Renal cortex interstitium (tissue), 11 donors: ENCODE measurements around the gene PTPRT. TPM values are rescaled to one million over a fixed set of nuclear protein-coding genes. Genes with fewer than 3 reads are reported as not detected.

ENCODE experiments used
- DNase-seq, 11 donors: peaks; one replicate each; pipeline ENCODE4 v3.0.0-alpha.2; 2013; ENCODE audit warnings: low read depth in 9 of 11, low spot score in 4 of 11; ENCODE audit errors: extremely low read depth in 1 of 11
- polyA plus RNA-seq, 3 donors: library from polyadenylated mRNA; unstranded; fragments of 120-200 nt; gene quantifications; one replicate each; pipeline ENCODE4 v1.2.1, GENCODE V29; 2013; ENCODE audit not compliant: insufficient read length in 3 of 3

The PTPRT gene
- polyA plus RNA-seq, 3 donors, result 0.78 to 1.0 (median 0.86) TPM

DNA sequence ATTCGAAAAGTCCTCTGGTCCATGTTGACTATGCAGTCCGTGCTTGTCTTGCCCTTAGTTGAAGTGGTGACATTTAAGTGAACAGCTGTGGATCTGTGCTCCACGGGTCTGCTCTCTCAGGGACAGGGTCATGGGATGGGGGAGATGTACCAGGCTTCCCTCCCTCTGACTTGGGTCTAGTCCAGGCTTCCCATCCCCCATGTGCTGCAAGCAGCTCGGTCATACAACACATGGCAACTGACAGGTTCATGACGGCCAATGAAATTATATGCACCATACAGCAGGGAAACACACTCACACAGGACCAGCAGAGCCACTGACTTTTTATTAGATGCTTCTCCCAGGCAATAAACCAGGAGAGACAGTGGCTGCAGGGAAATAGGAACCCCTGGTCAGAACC is 201.4 kb downstream of the PTPRT start:
- no peak for DNase-seq

DNA sequence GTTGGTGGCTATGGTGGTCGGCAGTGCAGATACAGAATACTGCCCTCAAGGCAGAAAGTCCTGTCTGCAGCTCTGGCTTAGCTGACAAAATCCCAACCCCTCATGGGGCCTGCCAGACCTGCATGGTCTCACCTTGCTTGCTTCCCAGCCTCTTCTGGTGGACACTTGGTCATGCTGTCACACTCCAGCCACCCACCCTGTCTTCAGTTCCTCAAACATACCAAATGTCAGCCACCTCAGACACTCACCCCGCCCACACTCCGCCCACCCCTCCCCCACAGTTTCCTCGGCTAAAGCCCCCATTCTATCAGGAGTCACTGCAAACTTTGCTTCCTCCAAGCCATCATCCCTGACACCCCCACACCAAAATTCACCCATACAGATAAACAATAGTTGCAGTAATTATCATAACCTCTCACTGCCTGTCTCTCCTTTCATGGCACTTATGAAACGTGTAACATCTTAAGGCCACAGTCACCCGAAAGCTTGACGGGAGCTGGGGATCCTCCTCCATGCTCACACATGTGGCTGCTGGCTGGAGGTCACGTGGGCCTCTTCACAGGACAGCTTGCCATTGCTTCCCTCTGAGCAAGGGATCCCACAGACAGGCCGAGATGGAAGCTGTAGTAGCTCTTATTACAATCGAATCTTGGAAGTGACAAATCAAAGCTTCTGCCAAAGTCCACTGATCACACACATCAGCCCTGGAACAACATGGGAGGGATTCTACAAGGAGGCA is 202.2 kb downstream of the PTPRT start:
- no peak for DNase-seq

DNA sequence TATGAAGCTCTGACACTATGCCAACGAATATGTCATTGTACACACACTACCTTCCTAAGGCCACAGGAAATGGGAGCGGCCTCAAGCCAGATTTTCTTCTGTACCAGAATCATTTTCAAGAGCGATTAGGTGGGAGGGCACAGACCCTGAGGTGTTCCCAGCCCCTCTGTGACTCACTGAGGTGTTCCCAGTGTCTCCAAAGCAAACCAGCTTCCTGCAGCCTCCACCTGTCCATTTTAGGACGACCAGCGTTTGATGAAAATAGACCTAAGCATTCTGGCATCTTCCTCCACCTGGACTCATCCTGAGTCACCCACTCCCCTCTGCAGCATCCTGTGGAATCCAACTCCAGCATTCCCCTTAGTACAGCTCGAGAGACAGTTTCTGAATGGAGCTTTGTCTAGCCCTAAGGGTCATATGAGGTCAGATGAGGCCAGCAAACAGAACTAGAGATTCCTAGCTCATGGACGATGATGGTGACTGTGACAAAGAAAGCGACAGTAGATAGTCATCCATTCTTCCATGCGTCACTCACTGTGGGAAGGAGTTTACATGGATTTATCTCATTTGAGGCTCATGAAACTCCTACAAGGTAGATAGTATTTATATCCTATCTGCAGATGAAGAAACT is 203.4 kb downstream of the PTPRT start:
- no peak for DNase-seq

DNA sequence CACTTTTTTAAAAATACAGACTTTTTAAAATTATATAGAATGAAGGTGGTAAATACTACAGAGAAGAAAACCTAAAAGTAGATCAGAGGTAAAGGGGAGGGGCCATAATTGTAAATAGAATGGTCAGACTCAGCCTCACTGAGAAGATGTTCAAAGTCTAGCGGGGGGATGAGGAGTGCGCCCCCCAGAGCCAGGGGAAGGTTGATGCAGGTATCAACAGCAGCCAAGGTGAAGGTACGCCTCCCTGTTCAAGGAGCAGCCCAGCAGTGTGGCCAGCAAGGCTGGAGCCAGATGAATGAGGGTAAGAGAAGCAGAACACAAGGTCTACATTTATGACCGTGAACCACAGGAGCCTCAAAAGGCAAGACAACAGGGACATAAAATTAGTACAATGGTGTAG is 204.1 kb downstream of the PTPRT start:
- no peak for DNase-seq

DNA sequence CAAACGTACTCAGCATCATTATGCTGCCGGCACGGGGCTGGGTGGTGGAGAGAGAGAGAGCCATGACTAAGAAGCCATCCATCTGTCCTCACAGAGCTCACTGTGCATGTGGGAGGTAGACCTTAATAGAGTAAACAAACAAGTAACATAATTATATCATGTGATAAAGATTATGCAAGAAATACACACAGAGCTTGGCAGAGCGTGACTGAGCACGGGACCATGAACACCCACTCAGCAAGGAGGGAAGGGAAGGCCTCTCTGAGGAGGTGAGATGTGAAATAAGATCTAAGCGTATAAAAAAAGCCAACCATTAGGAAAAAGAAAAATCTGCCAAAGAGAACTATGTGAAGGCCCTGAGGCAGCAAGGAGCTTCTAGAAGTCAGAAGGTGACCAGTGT is 207.5 kb downstream of the PTPRT start:
- DNase-seq, result no peak

DNA sequence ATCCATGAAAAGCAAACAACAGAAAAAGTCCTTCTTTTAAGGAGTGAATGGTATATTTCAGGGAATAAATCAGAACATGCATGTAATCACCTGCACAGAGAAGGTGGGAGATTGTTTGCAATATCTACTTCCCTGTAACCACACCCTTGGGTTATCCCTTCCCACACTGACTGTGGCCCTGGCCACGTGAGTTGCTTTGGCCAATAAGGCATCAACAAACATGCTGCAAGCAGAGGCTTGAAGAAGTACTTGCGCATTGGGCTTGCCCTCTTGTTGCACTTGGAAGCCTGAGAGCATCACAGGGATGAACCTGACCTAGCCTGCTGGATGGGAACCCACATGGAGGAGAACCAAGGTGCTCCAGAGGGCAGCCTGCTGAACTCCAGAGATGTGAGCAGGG is 208.5 kb downstream of the PTPRT start:
- no peak for DNase-seq

DNA sequence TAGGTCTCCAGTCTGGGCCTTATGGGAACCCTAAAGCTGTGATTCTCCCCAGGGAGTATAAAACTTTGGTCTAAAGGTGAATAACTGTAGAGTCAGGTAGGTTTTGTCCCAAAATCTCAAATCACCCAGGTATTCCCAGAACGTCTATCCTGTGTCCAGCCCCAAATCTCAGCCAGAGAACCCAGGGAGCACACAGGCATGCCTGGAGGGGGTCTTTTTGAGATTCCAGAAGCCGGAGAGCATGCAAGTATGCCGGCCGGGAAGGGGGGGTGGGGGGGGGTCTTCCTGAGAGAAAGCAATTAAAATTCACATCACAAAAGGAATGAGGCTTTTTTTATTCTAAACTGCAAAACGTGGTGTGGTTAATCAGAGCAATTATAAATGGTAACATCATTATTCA is 210.0 kb downstream of the PTPRT start:
- DNase-seq, result no peak

DNA sequence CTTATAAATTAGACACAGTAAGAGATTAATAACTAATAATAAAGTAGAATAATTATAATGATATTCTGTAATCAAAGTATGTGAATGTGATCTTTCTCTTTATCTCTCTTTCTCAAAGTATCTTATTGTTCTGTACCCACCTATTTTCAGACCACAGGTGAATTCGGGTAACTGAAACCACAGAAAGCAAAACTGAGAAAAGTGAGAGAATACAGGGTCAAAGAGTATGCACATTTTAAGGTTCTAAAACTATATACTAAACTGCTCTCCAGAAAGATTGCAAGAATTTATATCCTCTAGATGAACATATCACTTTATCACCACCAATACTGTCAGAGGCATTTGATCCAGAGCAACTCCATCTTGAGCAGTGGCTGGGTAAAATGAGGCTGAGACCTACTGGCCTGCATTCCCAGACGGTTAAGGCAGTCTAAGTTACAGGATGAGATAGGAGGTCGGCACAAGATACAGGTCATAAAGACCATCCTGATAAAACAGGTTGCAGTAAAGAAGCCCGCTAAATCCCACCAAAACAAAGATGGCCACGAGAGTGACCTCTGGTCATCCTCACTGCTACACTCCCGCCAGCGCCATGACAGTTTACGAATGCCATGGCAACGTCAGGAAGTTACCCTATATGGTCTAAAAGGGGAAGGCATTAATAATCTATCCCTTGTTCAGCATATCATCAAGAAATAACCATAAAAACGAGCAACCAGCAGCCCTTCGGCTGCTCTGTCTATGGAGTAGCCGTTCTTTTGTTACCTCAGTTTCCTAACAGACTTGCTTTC is 211.3 kb downstream of the PTPRT start:
- no peak for DNase-seq

DNA sequence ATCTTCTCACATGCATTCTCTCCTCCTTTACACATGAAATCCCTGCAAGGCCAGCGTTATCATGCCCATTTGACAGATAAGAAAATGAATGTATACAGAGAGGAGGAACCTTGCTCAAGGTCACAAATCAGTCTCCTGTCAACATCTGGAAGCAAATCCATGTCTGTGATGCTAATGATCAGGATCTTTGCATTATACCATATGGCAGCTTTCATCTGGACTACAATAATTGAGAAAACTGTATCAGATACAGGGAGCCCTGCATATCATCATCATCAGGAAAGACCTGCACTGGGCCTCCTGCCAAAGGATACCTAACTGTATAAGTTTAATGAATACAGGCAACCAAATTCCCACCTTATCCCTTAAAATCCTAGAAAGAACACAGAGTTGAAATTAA is 213.7 kb downstream of the PTPRT start:
- no peak for DNase-seq

DNA sequence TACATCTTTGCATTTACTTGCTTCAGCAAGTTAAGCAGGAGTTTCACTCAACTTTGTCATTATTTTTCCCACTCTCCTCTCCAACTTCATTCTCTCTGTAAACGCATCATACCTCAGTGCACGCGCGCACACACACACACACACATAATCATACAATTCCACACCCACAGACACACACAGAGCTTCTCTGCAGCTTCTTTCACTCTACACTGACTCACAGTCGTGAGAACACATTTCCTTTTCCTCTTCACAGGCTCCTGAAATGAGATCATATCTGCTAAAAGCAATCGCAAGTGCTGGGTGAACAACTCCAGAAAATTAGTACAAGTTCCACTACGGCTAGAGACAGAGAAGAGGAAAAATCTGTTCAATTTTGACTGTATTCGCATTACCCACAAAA is 215.4 kb downstream of the PTPRT start:
- DNase-seq, result no peak

DNA sequence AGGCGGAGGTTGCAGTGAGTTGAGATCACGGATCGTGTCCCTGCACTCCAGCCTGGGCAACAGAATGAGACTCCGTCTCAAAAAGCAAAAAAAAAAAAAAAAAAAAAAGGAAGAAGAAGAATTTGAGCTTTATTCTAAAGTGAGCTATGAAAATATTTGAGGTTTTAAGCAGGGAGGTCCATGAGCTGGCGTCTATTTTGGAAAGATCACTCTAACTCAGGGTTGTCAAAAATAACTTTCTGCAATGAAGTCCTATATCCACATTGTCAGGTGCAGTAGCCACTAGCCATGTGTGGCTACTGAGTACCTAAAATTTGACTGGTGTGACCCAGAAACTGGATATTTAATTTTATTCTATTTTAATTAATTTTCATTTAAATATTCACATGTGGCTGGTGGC is 217.1 kb downstream of the PTPRT start:
- no peak for DNase-seq

DNA sequence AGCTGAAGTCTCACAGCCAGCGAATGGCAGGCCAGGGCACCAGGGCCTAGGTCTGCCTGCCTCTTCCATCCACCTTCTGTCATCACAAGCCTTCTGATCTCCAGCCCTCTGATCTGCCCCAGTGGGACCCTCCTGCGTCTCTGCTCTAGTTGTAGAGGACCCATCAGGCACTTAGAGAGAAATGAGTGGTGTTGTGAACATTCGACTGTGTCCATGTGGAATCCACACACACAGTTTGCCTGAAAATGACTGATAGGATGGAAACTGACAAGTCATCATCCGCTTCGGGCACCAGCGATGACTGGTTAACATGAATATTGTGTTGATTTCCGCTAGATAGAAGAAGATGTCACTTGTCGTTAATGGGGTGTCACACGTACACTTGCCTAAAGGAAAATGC is 221.0 kb downstream of the PTPRT start:
- no peak for DNase-seq

DNA sequence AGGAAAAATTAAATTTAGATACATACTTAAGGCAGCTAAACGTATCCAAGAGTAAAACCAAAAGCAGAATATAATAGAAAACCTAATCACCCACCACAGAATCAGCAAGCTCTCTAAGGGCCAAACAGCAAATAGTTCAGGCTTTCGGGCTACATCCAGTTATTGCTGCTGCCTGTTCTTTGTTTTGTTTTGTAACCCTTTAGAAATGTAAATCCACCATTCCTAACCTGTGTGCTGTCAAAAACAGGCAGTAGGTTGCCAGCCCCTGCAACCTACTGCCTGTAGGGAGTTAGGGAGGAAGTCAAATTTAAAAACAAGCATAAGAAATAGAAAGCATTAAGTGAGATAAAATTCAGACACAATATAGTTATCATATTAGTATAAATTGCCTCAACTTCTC is 225.9 kb downstream of the PTPRT start:
- no peak for DNase-seq

DNA sequence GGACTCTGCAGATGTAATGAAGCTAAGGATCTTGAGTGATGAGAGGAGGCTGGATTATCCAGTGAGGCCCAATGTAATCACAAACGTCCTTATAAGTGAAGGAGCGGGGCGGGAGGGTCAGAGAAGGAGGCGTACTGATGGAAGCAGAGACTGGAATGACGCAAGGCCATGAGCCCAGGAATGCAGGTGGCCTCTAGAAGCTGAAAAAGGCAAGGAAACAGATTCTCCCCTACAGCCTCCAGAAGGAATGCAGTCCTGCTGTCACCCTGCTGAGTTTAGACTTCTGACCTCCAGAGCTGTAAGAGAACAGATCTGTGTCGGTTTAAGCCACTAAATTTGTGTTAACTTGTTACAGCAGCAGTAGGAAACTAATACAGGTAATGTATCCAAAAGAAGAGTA is 227.9 kb downstream of the PTPRT start:
- DNase-seq, result no peak

DNA sequence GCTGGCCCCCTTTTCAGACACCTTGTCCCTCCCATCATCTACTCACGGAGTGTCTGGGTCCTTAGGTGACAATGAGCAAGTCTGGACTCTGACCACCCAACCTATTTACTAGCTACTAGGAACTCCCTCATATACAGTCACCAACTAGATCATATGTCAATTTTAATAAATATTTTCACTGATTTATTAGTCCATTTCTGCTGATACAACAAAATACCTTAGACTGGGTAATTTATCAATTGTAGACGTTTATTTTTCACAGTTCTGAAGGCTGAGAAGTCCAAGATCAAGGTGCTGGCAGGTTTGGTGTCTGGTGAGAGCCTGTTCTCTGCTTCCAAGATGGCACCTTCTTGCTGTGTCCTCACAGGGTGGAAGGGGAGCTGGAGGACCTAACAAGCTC is 229.7 kb downstream of the PTPRT start:
- no peak for DNase-seq

DNA sequence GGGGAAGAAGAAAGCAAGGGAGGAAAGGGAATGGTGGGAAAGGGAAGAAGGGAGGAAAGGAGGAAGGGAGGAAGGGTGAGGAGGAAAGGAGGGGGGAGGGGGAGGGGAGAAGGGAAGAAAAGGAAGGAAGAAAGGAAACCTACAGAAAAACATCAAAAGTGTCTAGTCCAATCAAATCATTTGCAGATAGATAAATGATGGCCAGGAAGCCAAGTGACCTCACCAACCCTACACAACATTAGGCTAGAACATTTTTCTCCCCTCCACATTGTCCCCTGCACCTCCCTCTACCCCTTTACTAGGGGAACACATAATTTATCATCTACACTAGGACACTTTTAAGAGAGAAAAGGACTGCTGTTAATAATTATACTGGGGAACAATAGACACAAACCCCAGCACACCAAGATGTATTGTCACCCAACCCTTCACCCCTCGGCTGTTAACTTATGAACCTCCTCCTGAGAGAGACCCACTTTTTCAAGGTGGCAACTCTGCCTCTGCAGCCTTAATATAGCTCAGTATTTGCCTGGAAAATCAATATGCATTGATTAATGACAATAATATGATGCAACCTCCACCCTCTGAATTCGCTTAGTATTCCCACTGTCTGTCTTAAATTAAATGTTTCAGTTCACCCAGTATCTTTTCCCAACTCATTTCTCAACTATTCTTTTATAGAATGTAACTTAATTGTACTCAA is 231.2 kb downstream of the PTPRT start:
- no peak for DNase-seq

DNA sequence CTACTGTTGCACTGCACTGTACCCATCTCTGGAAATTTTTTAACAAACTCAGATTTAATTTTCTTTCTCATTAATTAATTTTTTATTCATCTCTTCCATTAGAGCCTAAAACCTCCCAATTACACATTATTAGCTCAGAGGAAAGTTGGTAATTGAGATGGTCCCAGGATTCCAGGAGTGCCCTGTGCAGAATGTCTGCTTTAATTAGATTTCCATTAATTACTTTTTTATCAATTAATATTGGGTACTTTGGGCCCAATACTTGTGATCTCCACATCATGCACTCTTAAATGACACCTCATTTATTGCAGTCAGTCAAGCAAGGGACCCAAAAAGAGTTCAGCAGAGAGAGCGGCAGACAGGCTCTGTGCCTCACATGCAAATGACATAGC is 232.0 kb downstream of the PTPRT start:
- no peak for DNase-seq

DNA sequence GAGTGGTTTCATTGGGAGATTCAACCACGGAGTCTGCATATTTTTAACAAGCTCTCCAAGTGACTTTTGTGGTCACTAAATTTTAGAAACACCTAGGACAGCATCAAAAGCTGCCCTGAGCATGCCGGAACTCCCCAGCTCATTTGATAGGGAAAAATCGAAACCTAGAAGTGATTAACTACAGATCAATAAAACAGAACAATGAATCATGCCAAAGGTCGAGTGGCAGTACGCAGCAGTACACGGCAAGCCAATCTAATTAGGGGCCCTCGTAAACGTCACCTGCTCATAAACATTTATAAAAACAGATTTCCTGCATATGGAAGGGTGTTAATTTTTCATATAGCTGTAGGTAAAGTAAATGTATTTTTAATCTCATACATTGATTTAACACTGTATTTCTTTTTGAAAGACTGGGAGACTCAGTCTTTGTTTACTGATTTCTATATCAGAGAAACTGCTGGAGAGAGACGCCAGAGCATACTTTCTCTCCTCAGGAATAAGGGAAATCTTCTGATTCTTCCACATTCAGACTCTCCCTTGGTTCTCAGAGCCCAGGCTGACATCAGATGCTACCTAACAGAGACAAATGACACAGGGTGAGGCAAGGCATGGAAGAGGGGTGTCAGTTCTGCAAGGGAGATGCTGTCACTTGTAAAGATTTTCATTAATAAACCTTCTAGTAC is 232.5 kb downstream of the PTPRT start:
- no peak for DNase-seq

DNA sequence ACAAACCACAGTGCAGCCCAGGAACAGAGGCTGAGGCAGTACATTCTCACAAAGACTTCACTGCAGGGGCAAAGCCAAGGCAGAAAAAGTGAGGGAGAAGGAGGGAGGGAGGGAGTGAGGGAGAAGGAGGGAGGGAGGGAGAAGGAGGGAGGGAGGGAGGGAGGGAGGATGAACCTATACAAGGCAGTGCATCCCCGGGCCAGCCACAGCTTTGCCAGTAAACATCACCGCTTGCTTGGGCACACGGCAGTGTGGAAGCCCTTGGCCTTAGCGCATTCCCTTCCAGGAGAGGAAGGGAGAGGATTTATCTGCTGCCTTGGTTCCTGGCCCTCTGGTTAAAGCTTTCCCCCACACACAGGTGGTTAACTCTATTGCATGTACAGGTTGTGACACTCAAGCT is 234.0 kb downstream of the PTPRT start:
- DNase-seq, result no peak
